Fibroblast of mammary gland (primary cell): ENCODE results near the gene TNS1.

ENCODE experiments used
- DNase-seq: peaks from one replicate; pipeline ENCODE4 v3.0.0-alpha.2; 2010; ENCODE audit warnings: low read depth
- H3K4me3 ChIP-seq: 2 replicates; pipeline ENCODE4 v1.5.1; 2011; ENCODE audit warnings: low read depth, mild to moderate bottlenecking, low read length, moderate library complexity; ENCODE audit not compliant: control insufficient read depth
- TF ChIP-seq, protein P1 (sequence below): conservative IDR thresholded peaks from 2 replicates; pipeline ENCODE4 v1.5.1; 2011; ENCODE audit warnings: low read depth, low read length, inconsistent platforms; ENCODE audit not compliant: control insufficient read depth, insufficient read depth

The TNS1 gene

DNA sequence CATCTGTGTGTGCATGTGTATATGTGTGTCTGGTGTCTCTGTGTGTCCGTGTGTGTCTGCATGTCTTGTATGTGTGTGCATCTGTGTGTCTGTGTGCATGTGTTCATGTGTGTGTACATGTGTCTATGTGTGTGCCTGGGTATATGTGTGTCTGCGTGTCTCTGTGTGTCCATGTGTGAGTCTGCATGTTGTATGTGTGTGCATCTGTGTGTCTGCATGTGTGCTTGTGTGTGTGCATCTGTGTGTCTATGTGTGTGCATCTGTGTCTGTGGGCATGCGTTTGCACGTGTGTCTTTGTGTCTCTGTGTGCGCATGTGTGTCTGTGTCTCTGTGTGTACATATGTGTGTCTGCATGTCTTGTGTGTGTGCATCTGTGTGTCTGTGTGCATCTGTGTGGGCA lies 207.7 kb downstream of the TNS1 start:
- TF ChIP-seq, protein P1, sequence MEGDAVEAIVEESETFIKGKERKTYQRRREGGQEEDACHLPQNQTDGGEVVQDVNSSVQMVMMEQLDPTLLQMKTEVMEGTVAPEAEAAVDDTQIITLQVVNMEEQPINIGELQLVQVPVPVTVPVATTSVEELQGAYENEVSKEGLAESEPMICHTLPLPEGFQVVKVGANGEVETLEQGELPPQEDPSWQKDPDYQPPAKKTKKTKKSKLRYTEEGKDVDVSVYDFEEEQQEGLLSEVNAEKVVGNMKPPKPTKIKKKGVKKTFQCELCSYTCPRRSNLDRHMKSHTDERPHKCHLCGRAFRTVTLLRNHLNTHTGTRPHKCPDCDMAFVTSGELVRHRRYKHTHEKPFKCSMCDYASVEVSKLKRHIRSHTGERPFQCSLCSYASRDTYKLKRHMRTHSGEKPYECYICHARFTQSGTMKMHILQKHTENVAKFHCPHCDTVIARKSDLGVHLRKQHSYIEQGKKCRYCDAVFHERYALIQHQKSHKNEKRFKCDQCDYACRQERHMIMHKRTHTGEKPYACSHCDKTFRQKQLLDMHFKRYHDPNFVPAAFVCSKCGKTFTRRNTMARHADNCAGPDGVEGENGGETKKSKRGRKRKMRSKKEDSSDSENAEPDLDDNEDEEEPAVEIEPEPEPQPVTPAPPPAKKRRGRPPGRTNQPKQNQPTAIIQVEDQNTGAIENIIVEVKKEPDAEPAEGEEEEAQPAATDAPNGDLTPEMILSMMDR = no peak
- no peak overlapping the region for H3K4me3 ChIP-seq
- no peak for DNase-seq

DNA sequence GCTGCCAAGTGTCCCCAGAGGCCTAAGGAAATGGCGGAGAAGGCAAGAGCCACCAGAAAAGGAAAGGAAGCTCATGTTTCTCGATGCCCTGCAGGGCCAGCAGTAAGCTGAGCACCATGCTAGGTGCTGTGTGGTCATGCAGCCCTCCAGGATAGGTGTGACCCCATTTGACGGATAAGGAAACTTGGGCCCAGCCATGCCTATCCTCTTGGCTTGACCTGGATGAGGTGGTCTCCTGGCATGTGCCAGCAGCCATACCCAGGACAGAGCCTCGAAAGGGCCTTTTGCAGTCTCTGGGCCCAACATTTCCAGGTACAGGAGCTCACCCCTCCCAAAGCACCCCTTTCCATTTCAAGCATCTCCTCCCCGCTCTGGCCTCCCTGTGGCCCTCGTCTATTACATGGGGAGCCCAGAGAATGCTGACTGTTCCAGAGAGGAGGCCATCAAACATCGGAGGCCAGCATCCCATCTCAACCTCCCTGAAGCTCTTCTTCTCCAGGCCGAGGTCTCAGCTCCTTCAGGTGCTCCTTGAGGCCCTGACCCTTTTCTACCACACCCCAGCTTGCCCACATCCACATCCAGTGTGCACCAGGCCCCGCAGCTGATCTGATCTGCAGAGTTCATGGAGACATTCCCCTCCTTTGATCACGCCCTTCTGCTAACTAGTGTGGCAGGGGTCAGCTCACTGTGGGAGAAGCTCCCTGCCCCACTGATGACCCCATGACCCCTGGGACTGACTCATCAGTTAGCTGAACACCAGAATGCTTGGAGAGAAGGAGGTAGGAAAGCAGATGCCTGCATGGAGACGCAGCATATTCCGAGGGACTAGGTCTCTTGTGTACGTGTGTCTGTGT lies 208.4 kb downstream of the TNS1 start:
- DNase-seq = peak; percentile 46
- TF ChIP-seq, protein P1 = no peak
- H3K4me3 ChIP-seq = no peak overlapping the region

DNA sequence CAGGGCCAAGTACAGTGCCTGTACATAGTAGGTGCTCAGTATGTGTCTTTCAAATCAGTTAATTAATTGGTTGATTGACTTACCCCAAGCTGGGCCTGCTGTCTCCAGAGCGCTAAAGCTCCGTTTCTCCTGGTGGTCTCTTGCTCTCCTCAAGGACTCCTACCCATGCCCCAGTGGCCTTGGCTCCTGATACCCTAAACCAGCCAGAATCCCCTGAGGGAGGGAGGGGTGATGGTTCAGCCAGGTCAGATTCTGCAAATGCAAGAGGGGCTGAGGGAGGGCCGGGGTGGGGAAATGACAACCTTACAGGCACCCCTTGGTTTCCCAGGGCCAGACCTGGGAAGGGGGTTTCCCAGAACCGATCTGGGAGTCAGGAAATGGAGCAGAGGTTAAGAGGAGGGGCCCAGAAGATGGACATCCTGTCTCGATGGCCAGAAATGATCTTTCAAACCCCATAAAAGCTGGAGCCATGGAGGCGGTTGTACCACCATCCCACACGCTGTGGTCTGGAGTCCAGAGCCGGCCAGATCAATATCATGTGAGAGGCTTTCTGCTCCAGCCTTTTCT lies 209.1 kb downstream of the TNS1 start:
- TF ChIP-seq, protein P1 = no peak
- DNase-seq = no peak
- no peak overlapping the region for H3K4me3 ChIP-seq

DNA sequence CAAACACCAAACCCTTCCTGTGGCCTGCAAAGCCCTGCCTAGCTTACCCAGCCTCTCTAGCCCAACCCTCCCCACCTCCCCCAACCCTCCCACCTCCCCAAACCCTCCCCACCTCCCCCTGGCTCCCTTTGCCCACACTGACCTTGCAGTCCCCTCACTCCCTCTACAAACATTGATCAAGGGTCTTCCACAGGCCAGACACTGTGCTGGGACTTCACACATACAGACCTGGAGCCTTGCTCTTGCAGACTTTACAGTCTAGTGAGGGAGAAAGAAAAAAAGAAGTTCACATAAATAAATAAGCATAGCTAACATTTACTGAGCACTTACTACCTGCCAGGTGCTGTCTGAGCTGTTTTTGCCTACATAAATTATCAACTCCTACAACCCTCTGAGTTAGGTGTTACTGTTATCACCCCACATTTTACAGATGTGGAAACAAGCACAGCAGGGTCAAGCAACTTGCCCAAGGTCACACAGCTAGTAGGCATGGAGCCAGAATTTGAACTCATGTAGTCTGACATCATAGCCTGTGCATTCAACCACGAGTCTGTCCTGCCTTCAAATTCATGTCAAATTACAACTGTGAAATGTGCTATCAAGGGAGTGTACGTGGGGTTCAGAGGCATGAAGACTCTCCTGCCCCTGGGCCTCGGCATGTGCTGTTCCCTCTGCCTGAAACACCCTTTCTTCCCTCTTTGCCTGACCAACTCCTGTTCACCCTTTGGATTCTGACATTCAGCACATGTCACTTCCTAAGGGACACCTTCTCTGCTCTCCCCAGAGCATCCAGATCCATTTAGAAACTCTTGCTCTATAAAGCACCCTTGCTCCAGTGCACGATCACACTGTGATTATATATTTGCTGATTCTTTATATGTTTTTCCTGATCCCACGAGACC lies 209.9 kb downstream of the TNS1 start:
- DNase-seq = peak; percentile 52
- no peak overlapping the region for H3K4me3 ChIP-seq
- TF ChIP-seq, protein P1 = no peak

DNA sequence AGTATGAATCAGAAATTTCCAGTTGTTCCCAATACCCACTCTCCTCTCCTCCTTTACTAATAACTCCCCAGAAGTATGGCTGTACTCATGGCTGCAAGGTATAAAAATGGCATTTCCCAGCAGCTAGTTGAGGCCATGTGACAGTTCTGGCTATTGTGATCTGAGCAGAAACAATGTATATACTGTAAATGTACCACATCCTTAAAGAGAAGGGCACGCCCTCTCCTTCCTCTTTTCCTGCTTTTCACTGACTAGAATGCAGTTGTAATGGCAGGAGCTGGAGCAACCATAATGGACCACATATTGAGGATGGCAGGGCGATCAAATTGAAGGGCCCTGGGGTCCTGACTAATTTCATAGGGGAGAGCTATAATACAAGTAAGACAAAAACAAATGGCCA lies 211.2 kb downstream of the TNS1 start:
- DNase-seq = no peak
- TF ChIP-seq, protein P1 = no peak
- no peak overlapping the region for H3K4me3 ChIP-seq

DNA sequence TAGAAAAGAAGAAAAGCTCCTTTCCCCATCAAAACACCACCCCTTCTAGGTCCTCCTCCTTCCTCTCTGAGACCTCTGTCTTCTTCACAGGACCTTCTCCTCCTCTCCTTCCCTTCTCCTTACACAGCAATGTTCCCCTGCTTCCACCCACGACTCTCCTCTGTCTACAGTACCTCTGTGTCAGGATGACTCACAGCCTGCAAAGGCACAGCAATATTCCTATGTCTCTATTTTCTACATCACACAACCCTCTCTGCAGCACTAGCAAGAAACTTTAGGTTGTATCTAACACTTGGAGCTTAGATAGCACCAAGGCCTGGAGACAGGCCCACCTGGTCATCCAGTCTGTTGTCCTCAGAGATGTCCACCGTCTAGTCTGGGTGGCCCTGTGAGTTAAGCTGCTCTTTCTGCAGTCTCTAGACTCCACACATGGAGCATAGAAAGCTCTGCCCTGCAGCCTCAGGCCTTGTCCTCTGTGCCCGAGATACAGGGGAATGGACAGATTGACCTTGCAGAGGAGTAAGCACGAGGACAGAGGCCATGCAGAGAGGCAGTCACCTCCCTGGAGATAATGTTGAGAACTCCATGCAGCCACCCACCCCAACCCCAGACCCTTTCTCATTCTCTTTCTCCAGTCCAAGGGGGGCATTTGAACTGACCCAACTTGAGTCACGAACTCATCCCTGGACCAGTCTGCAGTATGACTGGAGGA lies 212.0 kb downstream of the TNS1 start:
- peak; percentile 82 for DNase-seq
- TF ChIP-seq, protein P1 = no peak
- H3K4me3 ChIP-seq = no peak overlapping the region
